NCI-H69 (cell line): ENCODE data around the gene CRHBP.
A peak's percentile ranks its signal among the peaks of the same experiment; 100 is the strongest.
"Not testable (repeated sequence)": the region's sequence is repeated elsewhere in the genome, so short reads cannot be mapped to it uniquely, and the experiment has no call there.

Experiments used
- DNase-seq: peaks from one replicate; lab custom pipeline; 2025; lab: John Stamatoyannopoulos, UW

The CRHBP gene

DNA sequence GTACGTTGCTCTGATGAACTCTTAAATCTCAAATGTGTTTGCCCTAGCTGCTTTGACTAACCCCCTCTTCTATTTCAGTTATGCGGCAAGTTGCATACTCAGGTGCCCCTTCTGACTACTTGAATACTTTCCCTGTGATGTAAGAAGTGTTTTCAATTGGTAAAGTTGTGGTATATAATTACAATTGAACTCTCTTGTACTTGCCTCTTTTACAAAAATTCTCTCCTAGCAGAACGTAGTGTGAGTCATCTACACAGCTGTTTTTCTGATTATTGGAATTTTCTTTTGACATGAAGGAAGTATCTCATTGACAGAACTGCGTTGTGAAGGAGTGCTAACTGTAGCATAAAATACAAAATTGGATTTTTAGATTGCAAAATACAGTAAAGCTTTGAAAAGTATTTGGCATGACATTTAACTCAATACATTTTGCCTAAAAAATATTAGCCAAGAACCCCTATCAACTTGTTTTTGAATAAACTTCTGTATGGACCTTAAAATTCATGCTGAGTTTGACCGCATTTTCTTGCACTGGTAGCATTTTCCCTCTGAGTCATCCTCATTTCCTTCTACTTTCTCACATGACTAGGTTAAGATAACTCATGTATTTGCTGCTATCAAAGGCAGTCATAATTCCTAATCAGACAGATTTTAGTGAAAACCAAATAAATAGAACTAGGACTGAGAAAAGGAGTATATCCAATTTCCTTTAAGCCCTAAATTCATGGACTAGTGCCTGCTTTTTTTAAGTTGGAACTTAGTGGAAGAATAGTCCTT lies 6.3 kb downstream of the CRHBP start:
- DNase-seq = no peak

DNA sequence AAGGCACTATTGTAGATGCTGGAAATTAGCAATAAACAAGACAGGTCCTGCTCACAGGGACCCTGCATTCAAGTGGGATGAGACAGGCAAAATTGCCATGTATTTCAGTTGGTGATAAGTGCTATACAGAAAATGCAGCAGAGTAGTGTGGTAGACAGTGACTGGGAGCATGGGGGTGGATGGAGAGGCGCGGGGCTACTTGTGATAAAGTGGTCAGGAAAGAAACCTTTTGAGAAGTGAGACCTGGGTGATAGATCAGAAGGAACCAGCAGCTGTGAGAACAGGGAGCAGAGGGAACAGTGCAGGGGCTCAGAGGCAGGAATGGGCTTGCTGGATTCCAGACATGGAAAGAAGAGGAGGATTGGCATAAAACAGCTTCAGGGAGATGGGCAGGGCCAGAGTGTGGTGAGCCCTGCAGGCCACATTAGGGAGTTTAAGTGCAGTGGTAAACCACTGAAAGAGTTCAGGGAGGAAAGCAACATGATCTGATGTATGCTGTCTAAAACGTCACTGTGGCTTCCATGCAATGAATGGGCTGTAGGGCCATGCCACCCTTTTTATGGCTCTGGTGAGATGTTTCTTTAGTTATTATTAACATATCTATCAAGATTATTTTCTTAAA lies 7.3 kb downstream of the CRHBP start:
- peak; percentile 9 for DNase-seq

DNA sequence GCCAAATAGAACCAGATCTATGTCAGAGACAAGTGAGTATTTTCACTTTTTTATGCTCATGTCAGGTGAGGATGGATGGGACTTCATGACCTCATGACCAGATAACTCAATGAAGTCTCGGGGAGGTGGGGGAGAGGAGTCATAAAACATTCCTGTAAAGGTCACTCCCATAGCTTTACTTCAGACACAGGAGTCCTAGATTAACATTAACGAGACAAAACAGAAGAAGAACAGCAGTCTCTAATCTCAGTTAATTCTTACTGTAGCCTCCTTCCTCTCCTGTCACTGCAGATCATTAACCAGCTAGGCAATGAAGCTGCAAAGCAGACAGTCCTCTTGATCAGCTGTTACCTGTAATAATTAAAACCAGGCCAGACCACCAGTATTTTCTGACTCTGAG lies 11.2 kb downstream of the CRHBP start:
- DNase-seq = no peak

DNA sequence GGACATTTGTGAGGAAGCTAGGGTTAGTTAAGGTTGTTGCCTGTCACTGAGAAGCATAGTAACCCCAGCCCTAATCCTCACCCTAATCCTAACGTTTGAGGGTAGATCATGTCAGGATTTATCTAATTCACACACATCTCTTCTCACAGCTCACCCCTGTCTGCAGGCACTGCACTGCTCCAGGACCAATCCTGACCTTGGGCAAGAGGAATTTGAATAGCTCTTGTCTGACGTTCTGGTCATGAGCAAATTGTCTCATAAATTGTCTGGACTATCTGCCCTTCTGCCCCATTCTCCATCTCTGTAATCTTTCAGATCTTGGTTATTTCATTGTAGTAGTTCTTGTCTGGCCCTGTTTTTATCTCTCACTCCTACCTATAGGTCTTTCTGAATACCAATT lies 18.7 kb downstream of the CRHBP start:
- no peak for DNase-seq

DNA sequence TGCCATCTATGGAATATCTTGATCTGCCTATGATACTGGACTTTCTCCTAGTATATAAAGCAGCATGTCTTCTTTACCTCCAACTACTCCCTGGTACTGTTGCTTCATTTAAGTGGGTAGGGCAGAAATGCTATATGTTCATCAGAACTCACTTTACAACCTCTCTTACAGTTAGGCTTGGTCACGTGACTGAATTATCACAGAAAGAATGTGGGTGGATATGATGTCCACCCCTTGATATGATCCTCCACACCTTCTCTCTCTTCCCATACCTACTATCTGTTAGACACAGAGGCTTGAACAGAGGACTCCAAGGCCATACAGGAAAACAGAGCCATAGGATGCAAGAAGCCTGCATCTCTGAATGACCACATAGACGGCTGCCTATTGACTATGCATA lies 19.8 kb downstream of the CRHBP start:
- no peak for DNase-seq

DNA sequence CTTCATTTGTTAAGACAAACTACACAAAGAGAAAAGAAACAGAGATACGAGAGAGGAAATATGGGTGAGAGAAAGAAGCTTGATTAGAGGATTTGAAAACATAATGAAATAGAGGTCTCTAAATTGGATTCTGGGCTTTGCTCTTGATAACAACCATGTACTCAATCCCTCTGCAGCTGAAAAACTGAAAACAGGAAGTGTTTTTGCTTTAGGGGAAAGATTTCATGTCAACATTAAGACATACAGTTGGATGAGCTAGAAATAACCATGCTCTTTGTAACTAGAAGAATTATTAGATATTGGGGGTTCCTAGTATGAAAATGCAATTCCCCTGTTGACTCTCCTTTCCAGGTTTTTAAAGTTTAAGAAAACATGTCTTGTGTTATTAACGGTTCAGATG lies 21.9 kb downstream of the CRHBP start:
- DNase-seq = no peak

DNA sequence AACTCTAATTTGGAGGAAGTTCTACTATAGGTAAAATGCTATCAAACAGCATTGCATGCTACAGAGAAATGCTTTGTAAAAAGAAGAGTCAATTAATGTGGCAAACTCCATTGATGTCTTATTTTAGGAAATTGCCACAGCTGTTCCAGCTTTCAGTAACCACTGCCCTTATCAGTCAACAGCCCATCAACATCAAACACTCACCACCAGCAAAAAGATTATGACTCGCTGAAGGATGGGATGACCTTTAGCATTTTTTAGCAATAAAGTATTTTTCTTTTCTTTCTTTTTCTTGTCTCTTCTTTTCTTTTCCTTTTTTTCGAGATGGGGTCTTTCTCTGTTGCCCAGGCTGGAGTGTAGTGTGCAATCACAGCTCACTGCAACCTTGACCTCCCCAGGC lies 26.0 kb downstream of the CRHBP start:
- DNase-seq = no peak

DNA sequence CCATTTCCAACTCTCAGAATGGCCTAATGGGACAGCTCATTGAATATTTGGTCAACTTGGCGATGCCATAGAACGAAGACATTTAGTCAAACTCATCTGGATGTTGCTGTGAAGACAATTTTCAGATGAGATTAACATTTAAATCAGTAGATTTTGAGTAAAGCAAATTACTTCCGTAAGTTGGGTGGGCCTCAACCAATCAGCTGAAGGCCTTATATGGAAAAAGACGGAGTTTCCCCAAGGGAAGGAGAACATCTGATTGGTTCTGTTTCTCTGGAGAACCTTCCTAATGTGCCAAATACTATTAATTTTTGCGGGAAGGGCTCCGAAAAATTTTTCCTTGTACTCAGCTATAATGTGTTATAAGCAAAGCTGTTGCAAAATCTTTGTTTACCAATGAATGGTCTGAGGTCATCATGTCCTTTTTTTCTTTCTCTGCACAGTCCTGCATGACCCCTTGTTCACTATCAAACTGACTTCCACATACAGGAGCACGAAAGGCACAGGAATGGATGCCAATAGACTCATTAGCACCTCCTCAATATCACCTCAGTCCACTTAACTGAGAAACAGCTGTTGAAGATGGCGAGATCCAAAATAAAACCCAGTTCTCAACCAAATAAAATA lies 27.8 kb downstream of the CRHBP start:
- no peak for DNase-seq

DNA sequence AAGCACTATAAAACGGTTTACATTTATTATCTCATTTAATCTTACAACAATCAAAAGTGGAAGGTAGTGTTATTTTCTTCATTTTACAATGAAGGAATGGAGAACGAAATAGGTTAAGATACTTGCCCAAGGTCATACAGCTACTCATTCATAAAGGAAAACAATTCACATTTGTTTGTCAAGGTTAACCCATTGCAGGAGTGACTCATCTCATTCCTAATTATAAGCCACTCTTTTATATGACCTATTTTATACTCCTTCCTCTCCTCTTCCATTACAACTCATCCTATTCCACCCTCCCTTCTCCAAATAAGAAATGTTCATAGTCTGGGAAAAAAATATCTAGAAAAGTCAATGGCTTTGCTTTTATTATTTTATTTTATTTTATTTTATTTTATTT lies 29.6 kb downstream of the CRHBP start:
- DNase-seq = no peak

DNA sequence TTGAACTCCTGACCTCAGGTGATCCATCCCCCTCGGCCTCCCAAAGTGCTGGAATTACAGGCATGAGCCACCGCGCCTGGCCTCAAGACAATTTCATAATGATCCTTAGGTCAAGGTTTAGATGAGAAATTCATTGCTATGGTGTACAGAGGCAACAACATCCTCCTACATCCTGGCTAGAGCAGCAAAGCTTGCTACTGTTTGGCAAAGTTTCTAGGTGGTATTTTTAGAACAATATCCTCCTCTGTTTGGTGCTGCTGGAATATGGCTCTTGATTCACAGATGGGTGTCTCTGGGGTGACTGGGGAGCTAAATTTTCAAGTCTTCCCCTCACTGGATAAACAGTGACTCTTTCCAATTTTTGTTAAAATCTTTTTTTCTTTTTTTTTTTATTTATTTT lies 30.6 kb downstream of the CRHBP start:
- DNase-seq = no peak

DNA sequence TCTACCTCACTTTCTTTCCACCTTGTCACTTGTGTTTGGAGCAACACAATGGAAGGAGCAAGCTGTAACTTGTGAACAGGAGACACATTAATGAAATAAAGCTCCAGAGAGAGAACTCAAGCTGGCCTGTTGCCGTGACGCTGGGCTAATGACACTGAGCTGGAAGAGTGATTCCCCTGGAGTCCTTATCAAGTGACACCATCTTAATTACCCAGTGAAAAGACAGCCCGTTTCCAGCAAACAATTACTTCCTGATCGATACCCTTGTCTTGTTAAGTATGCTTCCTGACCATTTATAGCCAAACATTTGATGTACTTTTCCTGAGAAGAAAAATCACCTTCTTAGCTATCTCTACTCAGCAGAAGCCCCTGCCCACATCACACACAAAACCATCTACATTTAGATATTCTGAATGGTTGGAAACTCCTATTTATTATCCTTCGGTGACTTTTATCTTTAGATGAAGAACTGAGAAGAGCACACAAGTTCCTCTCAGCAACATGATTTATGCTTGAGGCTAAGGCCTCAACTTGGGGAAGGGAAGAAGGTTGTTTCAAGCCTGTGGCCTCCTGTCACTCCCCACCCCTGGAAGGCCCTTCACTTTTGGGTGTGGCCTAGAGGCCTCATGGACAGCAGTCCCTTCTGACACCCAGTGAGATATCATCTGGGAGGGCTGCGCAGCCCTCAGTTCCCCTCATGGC lies 34.1 kb downstream of the CRHBP start:
- peak; percentile 56 for DNase-seq

DNA sequence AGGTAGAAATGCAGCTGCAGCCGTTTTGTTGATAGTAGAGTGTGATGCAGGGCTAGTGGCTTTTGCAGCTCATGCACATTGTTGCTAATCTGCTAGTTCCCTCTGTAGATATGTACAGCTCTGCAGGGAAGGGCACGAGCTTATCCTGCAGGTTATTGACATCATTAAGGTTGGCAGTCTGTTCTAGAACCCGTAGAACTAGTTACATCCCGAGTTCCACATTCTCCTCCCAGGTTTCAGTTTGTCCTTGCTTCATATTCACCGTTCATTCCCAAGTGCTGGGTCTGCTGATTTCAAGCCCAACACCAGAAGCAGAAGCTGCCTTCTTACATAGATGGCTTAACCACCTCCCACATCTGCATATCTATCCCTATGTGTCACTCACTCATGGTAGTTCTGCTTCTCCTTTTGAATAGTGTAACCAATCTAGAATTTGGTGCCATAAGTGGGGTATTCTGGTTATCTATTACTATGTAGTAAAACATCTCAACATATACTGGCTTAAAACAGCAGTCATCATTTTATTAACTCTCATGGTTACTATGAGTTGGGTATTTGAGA lies 38.1 kb downstream of the CRHBP start:
- DNase-seq = no peak

DNA sequence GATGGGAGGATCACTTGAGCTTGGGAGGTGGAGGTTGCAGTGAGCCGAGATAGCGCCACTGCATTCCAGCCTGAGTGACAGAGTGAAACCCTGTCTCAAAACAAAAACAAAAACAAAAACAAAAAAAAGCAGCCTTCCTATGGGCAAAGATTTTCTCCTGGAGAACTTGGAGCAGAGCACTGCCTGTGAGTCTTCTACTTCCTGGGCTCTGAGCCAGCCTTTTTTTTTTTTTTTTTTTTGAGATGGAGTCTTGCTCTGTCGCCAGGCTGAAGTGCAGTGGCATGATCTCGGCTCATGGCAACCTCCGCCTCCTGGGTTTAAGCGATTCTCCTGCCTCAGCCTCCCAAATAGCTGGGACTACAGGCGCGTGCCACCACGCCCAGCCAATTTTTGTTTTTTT lies 40.6 kb downstream of the CRHBP start:
- DNase-seq = not testable (repeated sequence)

DNA sequence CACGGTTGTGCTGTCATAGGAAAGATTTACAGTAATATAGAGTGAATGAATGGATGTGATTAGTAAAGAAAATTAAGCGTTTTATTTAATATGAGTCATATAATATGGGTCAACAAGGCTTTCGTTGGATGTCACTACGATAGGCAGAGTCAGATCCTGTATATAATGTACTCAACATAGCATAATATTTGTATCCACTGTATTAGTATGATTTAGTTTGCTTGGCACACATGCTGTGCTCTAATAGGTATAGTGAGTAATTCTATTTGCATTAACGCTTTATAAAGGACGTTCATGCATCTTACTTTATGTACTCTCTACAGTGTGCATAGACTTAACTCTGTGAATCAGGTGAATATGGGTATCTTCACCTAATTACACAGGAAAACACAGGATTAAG lies 41.5 kb downstream of the CRHBP start:
- DNase-seq = no peak

DNA sequence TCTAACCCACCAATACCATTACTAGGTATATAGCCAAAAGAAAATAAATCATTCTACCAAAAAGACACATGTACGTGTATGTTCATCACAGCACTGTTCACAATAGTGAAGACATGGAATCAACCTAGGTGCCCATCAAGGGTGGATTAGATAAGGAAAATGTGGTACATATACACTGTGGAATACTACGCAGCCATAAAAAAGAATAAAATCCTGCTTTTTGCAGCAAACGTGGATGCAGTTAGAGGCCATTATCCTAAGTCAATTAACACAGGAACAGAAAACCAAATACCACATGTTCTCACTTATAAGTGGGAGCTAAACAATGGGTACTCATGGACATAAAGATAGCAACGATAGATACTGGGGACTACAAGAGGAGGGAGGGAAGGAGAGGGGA lies 45.4 kb downstream of the CRHBP start:
- DNase-seq = not testable (repeated sequence)

DNA sequence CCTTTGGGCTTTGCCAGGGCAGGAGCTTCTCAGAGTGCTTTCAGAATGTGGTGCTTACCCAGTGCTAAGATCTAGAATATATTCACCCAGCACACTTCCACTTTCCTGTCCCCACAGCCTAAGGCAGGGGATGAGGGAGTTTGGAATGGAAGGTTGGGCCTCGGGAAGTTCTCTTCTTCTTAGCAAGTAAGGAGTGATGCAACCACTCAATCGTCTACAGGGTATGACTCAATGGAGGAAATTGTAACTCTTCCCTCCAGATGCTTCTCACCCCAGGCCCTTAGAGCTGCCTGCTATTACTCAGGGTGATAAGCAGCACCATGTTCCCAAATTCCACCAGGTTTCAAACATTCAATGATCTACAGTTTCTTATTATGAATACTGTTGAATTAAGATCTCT lies 46.6 kb downstream of the CRHBP start:
- no peak for DNase-seq

DNA sequence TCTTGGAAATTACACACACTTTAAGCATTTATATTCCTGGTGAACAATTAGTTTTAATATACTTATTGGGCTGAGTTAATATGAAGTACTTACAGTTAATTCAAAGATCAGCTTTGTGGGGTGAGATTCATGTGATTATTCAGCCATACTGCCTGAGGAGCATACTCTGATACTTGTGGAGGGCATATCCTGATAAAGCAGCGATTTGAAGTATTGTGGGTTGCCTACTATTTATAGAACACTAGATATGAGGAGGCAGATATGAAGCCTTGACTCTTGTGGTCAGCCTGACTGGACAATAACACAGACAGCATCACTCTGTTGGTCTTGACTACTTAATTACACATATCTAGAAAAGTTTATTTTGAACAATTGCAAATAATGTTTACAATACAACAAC lies 50.4 kb downstream of the CRHBP start:
- no peak for DNase-seq

DNA sequence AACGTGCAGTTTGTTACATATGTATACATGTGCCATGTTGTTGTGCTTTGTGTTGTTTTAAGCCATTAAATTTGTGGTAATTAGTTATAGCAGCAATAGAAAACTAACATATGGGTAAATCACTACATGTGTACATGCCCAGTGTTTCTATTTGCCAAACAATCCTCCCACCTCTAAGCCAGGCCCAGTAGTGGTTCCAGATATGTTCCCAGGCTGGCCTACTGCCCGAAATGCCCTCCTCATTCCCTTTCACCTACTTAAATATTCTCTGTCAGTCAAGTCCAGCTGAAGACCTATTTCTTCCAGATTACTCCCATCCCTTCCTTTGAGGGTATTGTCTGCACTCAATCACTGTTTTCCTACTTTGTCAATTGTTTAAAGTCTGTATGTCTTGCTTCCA lies 53.3 kb downstream of the CRHBP start:
- no peak for DNase-seq

DNA sequence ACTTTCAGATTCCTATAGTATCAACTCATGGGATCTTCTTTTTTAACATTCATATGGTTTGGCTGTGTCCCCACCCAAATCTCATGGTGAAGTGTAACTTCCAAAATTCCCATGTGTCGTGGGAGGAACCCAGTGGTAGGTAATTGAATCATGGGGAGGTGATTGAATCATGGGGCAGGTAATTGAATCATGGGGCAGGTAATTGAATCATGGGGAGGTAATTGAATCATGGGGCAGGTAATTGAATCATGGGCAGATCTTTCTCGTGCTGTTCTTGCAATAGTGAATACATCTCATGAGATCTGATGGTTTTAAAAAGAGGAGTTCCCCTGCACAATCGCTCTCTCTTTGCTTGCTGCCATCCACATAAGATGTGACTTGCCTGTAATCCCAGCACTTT lies 55.6 kb downstream of the CRHBP start:
- no peak for DNase-seq

DNA sequence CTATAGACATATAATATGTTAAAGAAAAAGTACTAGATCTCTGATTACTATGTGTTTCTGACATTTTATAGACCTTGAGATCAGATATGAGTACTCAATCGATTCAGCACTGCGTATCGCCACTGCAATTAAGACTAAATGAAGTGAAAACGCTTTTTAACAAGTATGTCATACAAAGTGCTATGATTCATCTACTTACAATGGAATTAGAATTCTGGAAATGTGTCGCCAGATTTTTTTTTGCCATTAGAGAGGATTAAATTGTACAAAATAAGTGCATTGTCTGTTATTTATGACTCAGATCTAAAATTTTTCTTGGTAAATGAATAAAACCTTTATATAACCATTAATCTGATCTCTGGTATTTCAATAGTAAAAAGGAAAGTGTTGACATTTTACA lies 57.4 kb downstream of the CRHBP start:
- no peak for DNase-seq

DNA sequence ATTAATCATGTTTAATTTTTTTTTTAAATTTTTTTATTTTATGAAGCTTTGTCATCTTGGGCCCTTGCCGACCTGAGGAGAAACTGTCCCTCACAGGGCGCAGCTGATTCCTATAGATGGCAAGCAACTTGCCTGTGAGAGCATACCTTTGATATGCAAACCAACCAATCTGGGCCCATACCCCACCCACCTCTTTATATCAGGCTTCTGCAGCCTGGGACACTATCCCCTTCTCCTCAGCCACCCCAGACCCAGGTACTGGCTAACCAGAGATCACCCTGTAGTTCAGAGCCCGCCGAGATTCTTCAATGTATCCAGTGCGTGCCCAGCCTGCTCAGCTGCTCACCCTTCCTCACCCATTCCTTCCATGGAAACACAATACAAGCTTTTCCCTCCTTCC lies 58.7 kb downstream of the CRHBP start:
- DNase-seq = no peak

DNA sequence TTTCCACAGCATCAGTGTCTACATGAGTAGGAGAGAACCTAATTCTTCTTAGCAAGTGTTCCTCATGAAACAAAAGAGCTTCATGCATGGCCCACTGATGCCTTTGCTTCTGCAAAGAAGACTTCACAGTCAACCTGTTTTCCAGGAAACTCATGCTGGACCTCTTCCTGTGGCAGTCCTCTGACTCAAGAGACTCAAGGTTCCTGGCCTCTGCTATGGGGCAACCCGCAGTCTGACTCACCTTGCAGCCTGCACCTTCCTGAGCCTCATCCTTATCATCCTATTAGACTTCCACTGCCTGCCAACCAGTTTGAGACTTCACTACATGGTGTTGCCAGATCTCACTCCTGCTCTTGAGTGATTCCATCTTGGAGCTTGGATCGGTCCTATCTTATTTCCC lies 59.8 kb downstream of the CRHBP start:
- no peak for DNase-seq
